HUES48 (cell line): ENCODE results near the gene POMGNT1.
A peak's percentile ranks its signal among the peaks of the same experiment; 100 is the strongest.
"Not testable (repeated sequence)": the region's sequence is repeated elsewhere in the genome, so short reads cannot be mapped to it uniquely, and the experiment has no call there.

Experiments used
- H3K27ac ChIP-seq: one replicate; pipeline ENCODE4 v1.7.0; 2013; ENCODE audit warnings: low read depth, low read length, inconsistent platforms
- H3K27me3 ChIP-seq: 2 replicates; pipeline ENCODE4 v1.6.1; 2013; ENCODE audit warnings: mild to moderate bottlenecking, low read length; ENCODE audit not compliant: control insufficient read depth, insufficient read depth
- H3K36me3 ChIP-seq: 2 replicates; pipeline ENCODE4 v1.6.1; 2013; ENCODE audit warnings: low read length; ENCODE audit not compliant: control insufficient read depth, insufficient read depth
- H3K4me1 ChIP-seq: 2 replicates; pipeline ENCODE4 v1.6.1; 2013; ENCODE audit warnings: mild to moderate bottlenecking, low read length; ENCODE audit not compliant: control insufficient read depth, insufficient read depth
- H3K4me3 ChIP-seq: 2 replicates; pipeline ENCODE4 v1.5.1; 2013; ENCODE audit warnings: mild to moderate bottlenecking, low read depth, low read length
- H3K9ac ChIP-seq: 2 replicates; pipeline ENCODE4 v1.6.1; 2013; ENCODE audit warnings: mild to moderate bottlenecking, low read depth, low read length, moderate library complexity
- H3K9me3 ChIP-seq: 2 replicates; pipeline ENCODE4 v1.6.1; 2013; ENCODE audit warnings: low read length; ENCODE audit not compliant: control insufficient read depth, insufficient read depth

POMGNT1 gene

DNA sequence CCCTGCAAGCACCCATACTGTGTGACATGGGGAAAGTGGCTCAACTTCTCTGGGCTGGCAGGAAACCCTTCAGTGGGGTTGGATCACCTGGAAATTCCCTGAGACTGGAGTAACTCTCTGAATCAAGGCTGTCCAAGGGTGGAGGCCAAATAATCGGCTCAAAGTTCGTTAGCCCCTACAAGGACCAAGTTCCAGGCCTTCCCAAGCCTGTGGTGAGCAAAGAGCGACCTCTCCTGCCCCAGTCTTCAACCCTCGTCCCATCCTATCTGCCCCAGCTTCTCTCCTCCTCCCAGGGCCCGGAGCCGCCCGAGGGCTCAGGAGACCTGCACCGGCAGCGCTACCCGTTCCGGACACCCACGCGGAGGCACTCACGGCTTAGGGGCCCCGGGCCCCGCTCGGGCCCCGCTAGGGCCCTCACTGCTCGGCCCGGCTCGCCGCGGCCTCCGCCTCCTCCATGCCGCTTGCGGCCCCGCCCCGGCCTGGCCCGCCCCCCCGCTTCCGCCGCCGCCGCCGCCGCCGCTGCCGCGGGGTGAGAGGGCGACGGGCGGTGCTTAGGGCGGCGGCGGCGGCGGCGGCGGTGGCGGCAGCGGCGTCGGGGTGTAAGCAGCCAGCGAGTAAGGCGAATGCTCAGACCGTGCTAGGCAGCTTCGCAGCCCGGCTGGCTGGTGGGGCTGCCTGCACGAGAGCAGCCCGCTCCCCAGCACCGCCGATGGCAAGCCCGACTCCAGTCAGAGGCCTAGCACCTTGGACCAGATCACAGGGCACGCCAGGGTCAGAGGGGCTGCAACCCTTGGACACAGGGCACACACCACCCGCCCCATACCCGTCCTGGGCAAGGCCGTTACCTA is at the start of gene POMGNT1:
TSS of gene POMGNT1 (minus strand) at position 471 of the 848 bp plus-strand sequence. CDS start 613 bp downstream, outside the sequence.
- H3K27ac ChIP-seq = peak within 1 kb of the TSS; percentile 78
- peak within 1 kb of the TSS; percentile 63 for H3K9ac ChIP-seq
- H3K4me1 ChIP-seq = no peaks in the 10 kb centered on the region
- peaks cover 26% of the 10 kb centered on the region for H3K36me3 ChIP-seq
- H3K4me3 ChIP-seq = peak within 1 kb of the TSS; percentile 74
- H3K9me3 ChIP-seq = no peaks in the 10 kb centered on the region
- no peaks in the 10 kb centered on the region for H3K27me3 ChIP-seq

DNA sequence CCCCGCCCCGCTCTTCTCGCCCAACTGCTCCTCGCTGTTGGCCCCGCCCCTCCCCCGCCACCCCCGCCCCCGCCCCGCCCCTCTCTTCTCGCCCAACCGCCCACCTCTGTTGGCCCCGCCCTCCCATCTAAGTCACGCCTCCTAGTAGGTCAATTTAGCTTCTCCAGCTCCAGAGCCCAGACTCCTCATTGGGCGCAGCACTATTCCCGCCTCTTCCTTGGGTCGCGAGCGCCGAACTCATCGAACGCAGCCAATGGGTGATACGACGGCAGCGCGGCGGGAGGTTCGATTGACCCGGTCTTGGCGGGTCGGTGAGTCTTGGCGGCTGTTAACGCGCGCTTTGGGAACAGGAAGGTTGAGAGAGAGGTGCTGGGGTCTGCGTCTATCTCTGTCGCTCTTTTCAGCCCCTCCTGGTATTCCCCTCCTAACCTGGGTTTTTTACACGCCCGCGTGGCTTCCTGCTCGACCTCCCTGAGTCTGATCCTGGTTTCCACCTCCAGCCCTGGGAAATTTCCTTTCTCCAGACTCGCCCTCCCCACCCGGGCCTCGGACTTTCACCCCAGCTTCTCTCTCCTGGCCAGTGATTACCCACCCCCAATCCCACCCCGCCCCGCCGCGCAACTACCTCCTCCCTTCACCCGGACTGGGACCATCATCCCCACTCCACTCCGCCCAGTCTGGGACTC is 49.3 kb upstream of the POMGNT1 start, which contains the start of gene RAD54L:
TSS of gene RAD54L (plus strand) at position 328 of the 686 bp plus-strand sequence. CDS start 643 bp downstream, outside the sequence.
- H3K4me1 ChIP-seq = peaks cover 8% of the 10 kb centered on the region
- H3K9ac ChIP-seq = peak within 1 kb of the TSS; percentile 88
- peaks cover 37% of the 10 kb centered on the region for H3K36me3 ChIP-seq
- H3K9me3 ChIP-seq = no peaks in the 10 kb centered on the region; the same call in 1 of the 2 replicates
- H3K27me3 ChIP-seq = no peaks in the 10 kb centered on the region
- H3K4me3 ChIP-seq = peak within 1 kb of the TSS; percentile 86
- peak within 1 kb of the TSS; percentile 95 for H3K27ac ChIP-seq

DNA sequence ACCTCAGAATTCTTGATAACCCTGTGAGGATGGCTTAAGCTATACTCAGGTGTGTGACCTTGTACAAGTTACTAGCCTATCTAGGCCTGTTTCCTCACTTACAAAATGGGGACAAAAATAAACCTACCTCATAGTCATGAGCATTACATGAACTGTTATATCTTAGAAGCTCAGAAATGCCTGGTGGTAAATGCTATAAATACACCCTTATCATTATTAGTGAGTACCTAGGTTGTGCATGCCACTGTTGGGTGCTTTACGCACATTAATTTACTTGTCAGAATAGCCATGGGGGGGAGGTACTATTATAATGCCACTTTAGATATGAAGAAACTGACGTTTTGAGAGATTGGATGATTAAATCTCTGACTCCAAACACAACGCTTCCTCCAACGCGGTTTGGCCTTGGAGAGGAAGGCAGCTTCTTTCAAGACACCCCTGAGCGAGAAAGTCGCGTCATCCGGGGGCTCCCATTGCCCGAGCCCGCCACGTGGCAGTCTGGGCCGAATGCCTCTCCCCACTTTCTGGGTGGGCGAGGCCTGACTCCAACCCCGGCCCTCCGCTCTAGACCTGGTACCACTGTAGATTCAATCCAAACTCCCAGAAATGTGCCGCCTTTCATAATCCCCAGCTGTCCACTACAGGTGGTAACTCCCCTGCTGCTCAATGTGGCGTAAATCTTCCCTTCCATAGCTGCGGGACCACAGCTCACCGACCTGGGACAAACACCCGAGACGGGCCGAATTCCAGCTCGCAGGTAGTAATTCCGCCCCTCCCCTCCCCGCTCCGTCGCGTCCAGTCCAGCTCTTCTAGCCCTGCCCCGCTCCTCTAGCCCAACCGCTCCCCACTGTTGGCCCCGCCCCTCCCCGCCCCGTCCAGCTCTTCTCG is 48.6 kb upstream of the POMGNT1 start:
- Histone ChIP-seq H3K4me3 (peak overlapping the region; percentile 78), H3K9ac (peak overlapping the region; percentile 79), H3K9me3 (no peaks in the 10 kb centered on the region; the same call in 1 of the 2 replicates), H3K27me3 (no peaks in the 10 kb centered on the region), H3K36me3 (peaks cover 30% of the 10 kb centered on the region), H3K4me1 (peaks cover 8% of the 10 kb centered on the region), H3K27ac (peak overlapping the region; percentile 71)

DNA sequence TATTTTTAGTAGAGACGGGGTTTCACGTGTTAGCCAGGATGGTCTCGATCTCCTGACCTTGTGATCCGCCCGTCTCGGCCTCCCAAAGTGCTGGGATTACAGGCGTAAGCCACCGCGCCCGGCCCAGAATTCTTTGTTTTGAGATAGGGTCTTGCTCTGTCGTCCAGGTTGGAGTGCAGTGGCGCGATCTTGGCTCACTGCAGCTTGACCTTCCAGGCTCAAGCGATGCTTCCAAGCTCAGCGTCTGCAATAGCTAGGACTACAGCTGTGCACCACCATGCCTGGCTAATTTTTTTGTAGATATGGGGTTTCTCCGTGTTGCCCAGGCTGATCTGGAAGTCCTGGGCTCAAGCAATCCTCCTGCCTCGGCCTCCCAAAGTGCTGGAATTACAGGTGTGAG is 47.9 kb upstream of the POMGNT1 start:
- not testable (repeated sequence) for H3K4me1 ChIP-seq, H3K9ac ChIP-seq, H3K27me3 ChIP-seq, H3K9me3 ChIP-seq, H3K4me3 ChIP-seq, H3K27ac ChIP-seq
- H3K36me3 ChIP-seq = peaks cover 23% of the 10 kb centered on the region

DNA sequence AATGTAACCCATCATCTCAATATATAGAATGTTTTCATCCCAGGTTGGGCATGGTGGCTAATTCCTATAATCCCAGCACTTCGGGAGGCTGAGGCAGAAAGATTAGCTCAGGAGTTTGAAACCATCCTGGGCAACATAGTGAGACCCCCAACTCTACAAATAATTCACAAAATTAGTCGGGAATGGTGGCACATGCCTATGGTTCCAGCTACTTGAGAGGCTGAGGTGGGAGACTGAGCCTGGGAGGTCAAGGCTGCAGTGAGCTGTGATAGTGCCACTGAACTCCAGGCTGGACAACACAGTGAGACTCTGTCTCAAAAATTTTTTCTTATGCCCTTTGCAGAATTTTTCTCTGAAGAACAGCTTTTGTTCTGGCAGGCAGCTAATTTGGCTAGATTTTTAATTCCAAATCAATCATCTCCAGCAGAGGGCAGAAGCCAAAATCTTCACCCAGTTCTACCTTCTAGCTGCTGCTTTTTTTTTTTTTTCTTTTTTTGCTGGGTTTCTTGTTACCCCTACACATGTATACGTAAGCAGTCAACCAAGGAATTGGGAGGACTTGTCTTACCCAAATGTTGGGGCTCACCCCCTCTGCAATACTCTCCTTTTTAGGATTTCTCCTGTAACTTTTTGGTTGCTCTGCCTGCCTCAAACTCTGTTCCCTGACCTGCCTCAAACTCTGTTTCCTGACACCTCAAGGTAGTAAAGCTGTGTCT is 46.6 kb upstream of the POMGNT1 start:
- H3K36me3 ChIP-seq = peaks cover 11% of the 10 kb centered on the region
- H3K4me1 ChIP-seq = peaks cover 8% of the 10 kb centered on the region
- H3K9ac ChIP-seq = no peak overlapping the region
- no peaks in the 10 kb centered on the region; the same call in 1 of the 2 replicates for H3K9me3 ChIP-seq
- no peak overlapping the region for H3K27ac ChIP-seq
- H3K27me3 ChIP-seq = no peaks in the 10 kb centered on the region
- no peak overlapping the region for H3K4me3 ChIP-seq

DNA sequence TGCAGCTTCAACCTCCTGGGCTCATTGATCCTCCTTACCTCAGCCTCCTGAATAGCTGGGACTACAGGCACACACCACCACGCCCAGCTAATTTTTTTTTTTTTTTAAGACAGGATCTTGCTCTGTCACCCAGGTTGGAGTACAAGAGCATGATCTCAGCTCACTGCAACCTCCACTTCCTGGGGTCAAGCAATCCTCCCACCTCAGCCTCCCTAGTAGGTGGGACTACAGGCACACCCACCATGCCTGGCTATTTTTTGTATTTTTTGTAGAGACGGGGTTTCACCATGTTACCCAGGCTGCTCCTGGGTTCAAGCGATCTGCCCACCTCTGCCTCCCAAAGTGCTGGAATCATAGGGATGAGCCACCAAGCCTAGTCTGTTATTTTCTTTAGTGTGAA is 45.6 kb upstream of the POMGNT1 start:
- H3K27me3 ChIP-seq, H3K4me3 ChIP-seq, H3K27ac ChIP-seq, H3K9me3 ChIP-seq, H3K36me3 ChIP-seq, H3K4me1 ChIP-seq, H3K9ac ChIP-seq: not testable (repeated sequence)

DNA sequence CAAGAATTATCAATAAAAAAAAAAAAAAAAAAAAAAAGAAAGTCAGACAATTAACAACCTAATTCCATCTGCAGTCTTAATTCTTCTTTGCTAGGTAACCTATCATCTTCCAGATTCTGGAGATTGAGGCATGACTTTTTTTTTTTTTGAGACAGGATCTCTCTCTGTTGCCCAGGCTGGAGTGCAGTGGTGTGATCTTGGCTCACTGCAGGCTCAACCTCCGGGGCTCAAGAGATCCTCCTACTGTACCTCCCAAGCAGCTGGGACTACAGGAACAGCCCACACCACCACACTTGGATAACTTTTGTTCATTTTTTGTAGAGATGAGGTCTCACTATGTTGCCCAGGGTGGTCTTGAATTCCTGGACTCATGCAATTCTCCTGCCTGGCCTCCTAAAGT is 44.7 kb upstream of the POMGNT1 start:
- Histone ChIP-seq H3K9ac (no peak overlapping the region), H3K4me3 (no peak overlapping the region), H3K27me3 (no peaks in the 10 kb centered on the region)

DNA sequence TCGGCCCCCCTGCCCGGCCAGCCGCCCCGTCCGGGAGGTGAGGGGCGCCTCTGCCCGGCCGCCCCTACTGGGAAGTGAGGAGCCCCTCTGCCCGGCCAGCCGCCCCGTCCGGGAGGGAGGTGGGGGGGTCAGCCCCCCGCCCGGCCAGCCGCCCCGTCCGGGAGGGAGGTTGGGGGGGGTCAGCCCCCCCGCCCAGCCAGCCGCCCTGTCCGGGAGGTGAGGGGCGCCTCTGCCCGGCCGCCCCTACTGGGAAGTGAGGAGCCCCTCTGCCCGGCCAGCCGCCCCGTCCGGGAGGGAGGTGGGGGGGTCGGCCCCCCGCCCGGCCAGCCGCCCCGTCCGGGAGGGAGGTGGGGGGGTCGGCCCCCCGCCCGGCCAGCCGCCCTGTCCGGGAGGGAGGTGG is 43.5 kb upstream of the POMGNT1 start:
- H3K4me1 ChIP-seq, H3K9ac ChIP-seq, H3K36me3 ChIP-seq, H3K27me3 ChIP-seq, H3K27ac ChIP-seq, H3K4me3 ChIP-seq: not testable (repeated sequence)
- H3K9me3 ChIP-seq = peaks cover 11% of the 10 kb centered on the region

More for the DNA sequence above, 44.7 kb upstream of the POMGNT1 start:
- Histone ChIP-seq H3K9me3 (peaks cover 6% of the 10 kb centered on the region), H3K36me3 (no peaks in the 10 kb centered on the region), H3K27ac (no peak overlapping the region), H3K4me1 (peaks cover 3% of the 10 kb centered on the region; the same call in 1 of the 2 replicates)

DNA sequence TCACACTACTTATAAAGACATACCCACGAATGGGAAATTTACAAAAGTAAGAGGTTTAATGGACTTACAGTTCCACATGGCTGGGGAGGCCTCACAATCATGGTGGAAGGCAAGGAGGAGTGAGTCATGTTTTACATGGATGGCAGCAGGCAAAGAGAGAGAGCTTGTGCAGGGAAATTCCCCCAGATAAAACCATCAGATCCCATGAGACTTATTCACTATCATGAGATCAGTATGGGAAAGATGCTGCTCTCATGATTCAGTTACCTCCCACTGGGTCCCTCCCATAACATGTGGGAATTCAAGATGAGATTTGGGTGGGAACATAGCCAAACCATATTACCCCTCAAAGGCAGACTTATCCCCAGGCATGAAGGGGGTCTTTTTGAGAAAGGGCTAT is 40.6 kb upstream of the POMGNT1 start:
- not testable (repeated sequence) for H3K27me3 ChIP-seq, H3K4me1 ChIP-seq, H3K4me3 ChIP-seq, H3K9ac ChIP-seq, H3K36me3 ChIP-seq, H3K27ac ChIP-seq
- peaks cover 14% of the 10 kb centered on the region for H3K9me3 ChIP-seq

DNA sequence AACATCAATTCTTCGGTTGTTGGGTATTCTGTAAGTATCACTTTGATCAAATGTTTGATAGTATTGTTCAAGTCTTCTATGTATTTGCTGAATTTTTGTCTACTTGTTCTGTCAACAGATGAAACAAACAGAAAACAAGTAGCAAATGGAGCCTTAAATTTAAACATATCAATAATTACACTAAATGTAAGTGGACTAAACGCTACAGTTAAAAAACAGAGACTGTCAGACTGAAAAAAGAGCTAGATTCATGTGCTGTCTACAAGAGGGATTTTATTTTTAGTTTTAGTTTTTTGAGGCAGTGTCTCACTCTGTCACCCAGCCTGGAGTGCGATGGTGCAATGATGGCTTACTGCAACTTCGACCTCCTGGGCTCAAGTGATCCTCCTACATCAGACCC is 38.6 kb upstream of the POMGNT1 start:
- H3K27me3 ChIP-seq = no peaks in the 10 kb centered on the region

More for the DNA sequence above, 38.6 kb upstream of the POMGNT1 start:
- Histone ChIP-seq H3K9ac (no peak overlapping the region), H3K27ac (no peak overlapping the region), H3K4me1 (no peaks in the 10 kb centered on the region), H3K4me3 (no peak overlapping the region), H3K36me3 (no peaks in the 10 kb centered on the region), H3K9me3 (peaks cover 14% of the 10 kb centered on the region; the same call in 1 of the 2 replicates)
